Breast epithelium (tissue), 4 donors: ENCODE results near the gene DERL3. TPM values are rescaled to one million over a fixed set of nuclear protein-coding genes. Genes with fewer than 3 reads are reported as not detected.

ENCODE experiments used
- DNase-seq, 2 donors: peaks; one replicate each; pipeline ENCODE4 v3.0.0-alpha.2; 2019; ENCODE audit warnings: low spot score in 2 of 2
- H3K27ac ChIP-seq, 2 donors: fragments of 200-600 bp; sonication (generic) in 1 of 2; one replicate each; pipeline ENCODE4 v1.5.1; 2016 to 2019; ENCODE audit warnings: mild to moderate bottlenecking in 1 of 2
- H3K27me3 ChIP-seq, 2 donors: fragments of 200-600 bp; sonication (generic) in 1 of 2; one replicate each; pipeline versions ENCODE4 v1.5.1 to v1.6.0; 2017 to 2019; ENCODE audit warnings: control low read depth in 1 of 2, mild to moderate bottlenecking in 1 of 2
- H3K36me3 ChIP-seq: fragments of 200-600 bp; one replicate; pipeline ENCODE4 v1.5.1; 2019
- H3K4me1 ChIP-seq, 2 donors: fragments of 200-600 bp; sonication (generic); one replicate each; pipeline ENCODE4 v1.5.1; 2016 to 2019; ENCODE audit warnings: control low read depth in 1 of 2
- H3K4me3 ChIP-seq, 3 donors: fragments of 200-600 bp; sonication (generic); 1 replicate in 2 of 3; 2 replicates in 1 of 3; pipeline ENCODE4 v1.5.1; 2016 to 2019; ENCODE audit warnings: mild to moderate bottlenecking in 3 of 3, moderate library complexity in 2 of 3
- H3K9me3 ChIP-seq, 2 donors: fragments of 200-600 bp; sonication (generic) in 1 of 2; one replicate each; pipeline ENCODE4 v1.5.1; 2016 to 2019; ENCODE audit warnings: control low read depth in 1 of 2
- POLR2A ChIP-seq: fragments of 450-650 bp; IDR thresholded peaks from one replicate; pipeline ENCODE4 v1.6.1; 2016; ENCODE audit warnings: antibody characterized with exemption, mild to moderate bottlenecking, moderate library complexity
- POLR2AphosphoS5 ChIP-seq, 3 donors: sonication (generic); formaldehyde crosslinking; IDR thresholded peaks; one replicate each; pipeline ENCODE4 v1.6.1; 2017; ENCODE audit warnings: antibody characterized with exemption in 3 of 3
- intact Hi-C: fragments of 100-400 bp; cut with DNase I; formaldehyde crosslinking; loops from one replicate; pipeline ENCODE4 v1.15.1; 2023; ENCODE audit warnings: low total_unique reads
- total RNA-seq, 3 donors: library from RNA; depleted of rRNA; stranded (reverse); fragments of >200 nt; gene quantifications; one replicate each; pipeline ENCODE4 v1.1.0, GENCODE V29; 2016
- TF ChIP-seq, protein P1 (sequence below), 3 donors: fragments of 450-650 bp; IDR thresholded peaks; one replicate each; pipeline ENCODE4 v1.5.1; 2016 to 2017; ENCODE audit warnings: antibody characterized with exemption in 3 of 3, mild to moderate bottlenecking in 3 of 3, moderate library complexity in 3 of 3

DERL3 gene
- total RNA-seq, 3 donors from 2014 or later, result 0.48 to 6.6 (median 2.8) TPM

DNA sequence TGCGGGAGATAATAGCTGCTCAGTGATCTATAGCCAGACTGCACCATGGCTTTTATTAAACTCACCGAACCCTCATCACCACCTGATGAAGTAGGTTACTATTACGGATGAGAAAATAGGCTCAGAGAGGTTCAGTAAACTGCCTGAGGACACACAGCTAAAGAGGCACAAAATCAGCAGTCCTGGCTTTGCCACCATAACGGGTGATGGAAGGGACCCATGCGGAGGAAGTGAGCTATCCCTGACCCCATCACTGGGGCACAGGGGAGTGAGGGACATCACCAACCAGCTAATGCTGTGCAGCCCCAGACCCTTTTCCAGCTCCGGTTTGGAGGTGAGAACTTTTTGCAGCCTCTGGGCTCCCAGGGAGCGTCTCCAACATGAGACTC, 7.3 kb upstream of the DERL3 start:
- H3K27ac ChIP-seq, result peak overlapping the region; percentile 74 to 76
- H3K4me1 ChIP-seq, result peaks cover 9 to 23% of the 10 kb centered on the region in 2 donors
- H3K27me3 ChIP-seq, result no peaks in the 10 kb centered on the region
- DNase-seq, result no peak
- no peaks in the 10 kb centered on the region for H3K36me3 ChIP-seq
- intact Hi-C loops, result loop anchor here (5.0 to 10.0 kb wide), 2 partner anchors 321 to 444 kb away; no protein-coding TSS in a partner anchor
- no peaks in the 10 kb centered on the region for H3K9me3 ChIP-seq
- TF ChIP-seq POLR2A (no peak), POLR2AphosphoS5 (IDR thresholded peaks at IDR 0.05) (no peak)
- TF ChIP-seq, protein P1, sequence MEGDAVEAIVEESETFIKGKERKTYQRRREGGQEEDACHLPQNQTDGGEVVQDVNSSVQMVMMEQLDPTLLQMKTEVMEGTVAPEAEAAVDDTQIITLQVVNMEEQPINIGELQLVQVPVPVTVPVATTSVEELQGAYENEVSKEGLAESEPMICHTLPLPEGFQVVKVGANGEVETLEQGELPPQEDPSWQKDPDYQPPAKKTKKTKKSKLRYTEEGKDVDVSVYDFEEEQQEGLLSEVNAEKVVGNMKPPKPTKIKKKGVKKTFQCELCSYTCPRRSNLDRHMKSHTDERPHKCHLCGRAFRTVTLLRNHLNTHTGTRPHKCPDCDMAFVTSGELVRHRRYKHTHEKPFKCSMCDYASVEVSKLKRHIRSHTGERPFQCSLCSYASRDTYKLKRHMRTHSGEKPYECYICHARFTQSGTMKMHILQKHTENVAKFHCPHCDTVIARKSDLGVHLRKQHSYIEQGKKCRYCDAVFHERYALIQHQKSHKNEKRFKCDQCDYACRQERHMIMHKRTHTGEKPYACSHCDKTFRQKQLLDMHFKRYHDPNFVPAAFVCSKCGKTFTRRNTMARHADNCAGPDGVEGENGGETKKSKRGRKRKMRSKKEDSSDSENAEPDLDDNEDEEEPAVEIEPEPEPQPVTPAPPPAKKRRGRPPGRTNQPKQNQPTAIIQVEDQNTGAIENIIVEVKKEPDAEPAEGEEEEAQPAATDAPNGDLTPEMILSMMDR (IDR thresholded peaks at IDR 0.05), result no peak
- no peak overlapping the region for H3K4me3 ChIP-seq

GRCh38 chr22:23845265-23846080, 6.7 kb upstream of the DERL3 start:
- TF ChIP-seq POLR2AphosphoS5 (IDR thresholded peaks at IDR 0.05) (no peak), POLR2A (no peak)
- TF ChIP-seq, protein P1 (IDR thresholded peaks at IDR 0.05), result no peak
- Histone ChIP-seq H3K4me1 (peaks cover 9 to 23% of the 10 kb centered on the region in 2 donors), H3K4me3 (no peak overlapping the region), H3K27me3 (no peaks in the 10 kb centered on the region), H3K9me3 (no peaks in the 10 kb centered on the region), H3K36me3 (no peaks in the 10 kb centered on the region), H3K27ac (peak overlapping the region; percentile 74 to 76)
- no peak for DNase-seq
- intact Hi-C loops, result loop anchor here (5.0 to 10.0 kb wide), 2 partner anchors 321 to 443 kb away; no protein-coding TSS in a partner anchor

DNA sequence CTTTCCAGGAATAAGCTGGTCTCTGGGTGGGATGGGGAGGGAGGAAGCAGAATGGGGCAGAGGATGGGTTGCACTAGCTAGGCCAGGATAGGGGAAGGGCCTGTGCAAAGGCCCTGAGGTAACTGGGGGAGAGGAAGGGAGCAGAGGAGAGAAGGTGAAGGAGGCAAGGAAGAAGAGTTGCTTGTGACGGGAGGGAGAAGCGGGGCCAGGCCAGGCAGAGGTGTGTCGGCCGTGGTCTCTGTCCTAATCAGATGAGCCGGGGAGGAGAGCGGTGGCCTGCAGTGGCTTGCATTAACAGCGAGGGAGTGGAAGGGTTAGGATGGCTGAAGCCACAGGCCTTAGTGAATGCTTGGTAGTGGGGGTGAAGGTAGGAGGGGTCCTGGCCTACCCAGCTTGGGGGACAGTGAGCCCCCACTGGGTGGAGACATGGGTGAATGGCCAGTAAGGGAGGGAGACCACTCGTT, 6.0 kb upstream of the DERL3 start:
- Histone ChIP-seq H3K36me3 (no peaks in the 10 kb centered on the region), H3K27ac (peak overlapping the region; percentile 74 to 76), H3K9me3 (no peaks in the 10 kb centered on the region)

DNA sequence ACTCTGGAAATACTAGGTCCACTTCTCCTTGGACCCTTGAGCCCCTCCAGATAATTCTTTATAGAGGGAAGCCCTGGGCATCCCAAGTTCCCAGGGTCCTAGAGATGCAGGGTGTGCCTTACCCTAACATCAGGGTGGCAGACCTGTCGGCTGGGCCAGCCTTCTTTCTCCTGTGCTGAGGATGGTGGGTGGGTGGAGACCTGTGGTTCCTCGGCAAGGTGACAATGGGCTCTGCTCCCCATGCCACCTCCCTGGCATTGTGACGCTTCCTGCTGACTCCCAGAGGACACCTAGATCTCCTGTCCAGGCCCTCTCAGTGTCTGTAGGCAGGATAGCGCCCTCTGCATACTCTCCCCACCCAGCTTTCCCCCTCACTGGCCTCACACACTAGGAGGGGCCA, 3.8 kb upstream of the DERL3 start:
- Histone ChIP-seq H3K27me3 (no peaks in the 10 kb centered on the region), H3K4me1 (peaks cover 9 to 22% of the 10 kb centered on the region in 2 donors)
- intact Hi-C loops, result loop anchor here (10.0 kb wide), 1 partner anchor 318 kb away; no protein-coding TSS in a partner anchor

More for the DNA sequence above, 6.0 kb upstream of the DERL3 start:
- H3K4me1 ChIP-seq, result peaks cover 9 to 23% of the 10 kb centered on the region in 2 donors
- intact Hi-C loops, result loop anchor here (5.0 to 10.0 kb wide), 2 partner anchors 320 to 442 kb away; no protein-coding TSS in a partner anchor
- TF ChIP-seq POLR2A (no peak), POLR2AphosphoS5 (IDR thresholded peaks at IDR 0.05) (no peak)
- TF ChIP-seq, protein P1 (IDR thresholded peaks at IDR 0.05), result no peak
- H3K4me3 ChIP-seq, result no peak overlapping the region
- no peak for DNase-seq
- H3K27me3 ChIP-seq, result no peaks in the 10 kb centered on the region

More for the DNA sequence above, 3.8 kb upstream of the DERL3 start:
- TF ChIP-seq, protein P1 (IDR thresholded peaks at IDR 0.05), result no peak
- TF ChIP-seq POLR2AphosphoS5 (IDR thresholded peaks at IDR 0.05), result no peak
- no peak for TF ChIP-seq POLR2A
- Histone ChIP-seq H3K36me3 (no peaks in the 10 kb centered on the region), H3K27ac (peak overlapping the region in 1 of 2 donors; percentile 19), H3K4me3 (no peak overlapping the region), H3K9me3 (no peaks in the 10 kb centered on the region)
- DNase-seq, result no peak
